Activated T-helper 2 cell treated with anti-CD3 and anti-CD28 coated beads, Interferon-gamma antibody, Interleukin-2, Interleukin-4, amounts not matched to agents 10 μg/mL and 5 μg/mL and 100 μg/mL, durations not matched to agents 14 hours and 24 hours and 36 hours (primary cell): ENCODE results near the gene SLC4A1. TPM values are rescaled to one million over a fixed set of nuclear protein-coding genes. Genes with fewer than 3 reads are reported as not detected.

ENCODE experiments used
- DNase-seq: peaks from one replicate; pipeline ENCODE4 v3.0.0; 2021; ENCODE audit warnings: low spot score
- H3K27ac Mint-ChIP-seq: one replicate; pipeline ENCODE4 v1.8.0; 2021; ENCODE audit warnings: mixed read lengths
- H3K27me3 Mint-ChIP-seq: one replicate; pipeline ENCODE4 v1.8.0; 2021; ENCODE audit warnings: low read depth, mixed read lengths
- H3K36me3 Mint-ChIP-seq: one replicate; pipeline ENCODE4 v1.8.0; 2021; ENCODE audit warnings: low read depth, mixed read lengths
- H3K4me1 Mint-ChIP-seq: one replicate; pipeline ENCODE4 v1.8.0; 2021; ENCODE audit warnings: low read depth, mixed read lengths
- H3K4me3 Mint-ChIP-seq: one replicate; pipeline ENCODE4 v1.8.0; 2021; ENCODE audit warnings: low read depth, mild to moderate bottlenecking, moderate library complexity, mixed read lengths
- H3K9me3 Mint-ChIP-seq: one replicate; pipeline ENCODE4 v1.8.0; 2021; ENCODE audit warnings: mixed read lengths
- intact Hi-C: fragments of 100-400 bp; cut with micrococcal nuclease; formaldehyde crosslinking; loops from one replicate; pipeline ENCODE4 v1.15.1; 2023
- total RNA-seq: library from RNA; stranded (reverse); gene quantifications from 2 replicates; pipeline ENCODE4 v1.2.3, GENCODE V29; 2022

The SLC4A1 gene
- total RNA-seq, 1 donor from 2014 or later: not detected

- intact Hi-C loops: no loop called here
- H3K4me3 Mint-ChIP-seq: no peak overlapping the region
- H3K27ac Mint-ChIP-seq: no peak overlapping the region
- peaks cover 5% of the 10 kb centered on the region for H3K27me3 Mint-ChIP-seq
- DNase-seq: no peak
- H3K36me3 Mint-ChIP-seq: no peaks in the 10 kb centered on the region
- peaks cover 11% of the 10 kb centered on the region for H3K4me1 Mint-ChIP-seq
- H3K9me3 Mint-ChIP-seq: no peaks in the 10 kb centered on the region
These were observed 11.9 kb upstream of the SLC4A1 start for GRCh38 chr17:44279666-44280391.

- Mint-ChIP-seq H3K36me3 (no peaks in the 10 kb centered on the region), H3K27me3 (peaks cover 5% of the 10 kb centered on the region), H3K4me1 (peaks cover 11% of the 10 kb centered on the region), H3K4me3 (no peak overlapping the region), H3K27ac (no peak overlapping the region), H3K9me3 (no peaks in the 10 kb centered on the region)
- intact Hi-C loops: no loop called here
- no peak for DNase-seq
These were observed 11.4 kb upstream of the SLC4A1 start for GRCh38 chr17:44279346-44279665.

GRCh38 chr17:44277976-44278375, 10.0 kb upstream of the SLC4A1 start:
- DNase-seq: no peak
- Mint-ChIP-seq H3K27ac (no peak overlapping the region), H3K27me3 (peaks cover 7% of the 10 kb centered on the region), H3K9me3 (no peaks in the 10 kb centered on the region), H3K4me1 (peaks cover 11% of the 10 kb centered on the region), H3K36me3 (no peaks in the 10 kb centered on the region), H3K4me3 (no peak overlapping the region)
- intact Hi-C loops: no loop called here

GRCh38 chr17:44273607-44274006, 5.7 kb upstream of the SLC4A1 start:
- H3K4me3 Mint-ChIP-seq: no peak overlapping the region
- no peaks in the 10 kb centered on the region for H3K4me1 Mint-ChIP-seq
- no peaks in the 10 kb centered on the region for H3K36me3 Mint-ChIP-seq
- H3K27me3 Mint-ChIP-seq: peaks cover 2% of the 10 kb centered on the region
- no peak for DNase-seq
- H3K9me3 Mint-ChIP-seq: no peaks in the 10 kb centered on the region
- intact Hi-C loops: no loop called here
- no peak overlapping the region for H3K27ac Mint-ChIP-seq

- Mint-ChIP-seq H3K4me3 (no peak overlapping the region), H3K4me1 (no peaks in the 10 kb centered on the region), H3K9me3 (no peaks in the 10 kb centered on the region), H3K27ac (no peak overlapping the region), H3K36me3 (no peaks in the 10 kb centered on the region), H3K27me3 (peaks cover 2% of the 10 kb centered on the region)
- no peak for DNase-seq
- intact Hi-C loops: no loop called here
These were observed 5.0 kb upstream of the SLC4A1 start for GRCh38 chr17:44272954-44273353.

DNA sequence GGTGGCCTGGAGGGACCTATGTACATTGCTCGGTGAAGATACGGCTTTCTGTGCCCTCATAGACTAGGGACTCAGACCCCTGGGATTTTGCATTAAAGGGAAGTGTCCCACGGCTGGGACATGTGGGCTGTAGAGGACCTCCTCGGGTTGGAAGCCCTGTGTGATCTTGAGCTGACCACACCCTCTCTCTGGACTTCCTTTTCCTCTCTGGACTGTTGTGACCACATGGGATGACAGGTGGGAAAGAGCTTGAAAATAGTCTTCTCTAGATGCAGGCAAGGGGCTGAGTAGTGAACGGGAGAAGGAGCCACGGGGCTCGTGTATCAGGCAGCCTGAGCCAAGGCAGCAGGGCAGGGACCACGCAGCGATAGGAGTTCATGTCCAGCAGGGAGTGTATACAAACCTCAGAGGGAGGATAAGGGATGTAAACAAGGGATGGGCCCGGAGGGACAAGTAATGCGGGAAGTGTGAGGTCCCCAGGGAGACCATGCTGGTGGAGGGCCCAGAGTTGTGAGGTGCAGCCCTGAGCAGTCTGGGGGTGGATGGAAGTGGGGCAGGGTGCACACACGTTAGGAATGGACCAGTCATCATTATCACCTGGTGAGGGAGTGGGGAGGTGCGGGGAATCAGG, 4.5 kb upstream of the SLC4A1 start:
- Mint-ChIP-seq H3K4me1 (no peaks in the 10 kb centered on the region), H3K9me3 (no peaks in the 10 kb centered on the region), H3K4me3 (no peak overlapping the region), H3K36me3 (no peaks in the 10 kb centered on the region), H3K27me3 (peaks cover 2% of the 10 kb centered on the region), H3K27ac (no peak overlapping the region)
- DNase-seq: no peak
- intact Hi-C loops: no loop called here

- no peak for DNase-seq
- H3K4me1 Mint-ChIP-seq: no peaks in the 10 kb centered on the region
- no peaks in the 10 kb centered on the region for H3K9me3 Mint-ChIP-seq
- intact Hi-C loops: no loop called here
- peaks cover 2% of the 10 kb centered on the region for H3K27me3 Mint-ChIP-seq
- H3K4me3 Mint-ChIP-seq: no peak overlapping the region
- H3K27ac Mint-ChIP-seq: no peak overlapping the region
- no peaks in the 10 kb centered on the region for H3K36me3 Mint-ChIP-seq
These were observed 1.8 kb upstream of the SLC4A1 start for GRCh38 chr17:44269535-44270240.

DNA sequence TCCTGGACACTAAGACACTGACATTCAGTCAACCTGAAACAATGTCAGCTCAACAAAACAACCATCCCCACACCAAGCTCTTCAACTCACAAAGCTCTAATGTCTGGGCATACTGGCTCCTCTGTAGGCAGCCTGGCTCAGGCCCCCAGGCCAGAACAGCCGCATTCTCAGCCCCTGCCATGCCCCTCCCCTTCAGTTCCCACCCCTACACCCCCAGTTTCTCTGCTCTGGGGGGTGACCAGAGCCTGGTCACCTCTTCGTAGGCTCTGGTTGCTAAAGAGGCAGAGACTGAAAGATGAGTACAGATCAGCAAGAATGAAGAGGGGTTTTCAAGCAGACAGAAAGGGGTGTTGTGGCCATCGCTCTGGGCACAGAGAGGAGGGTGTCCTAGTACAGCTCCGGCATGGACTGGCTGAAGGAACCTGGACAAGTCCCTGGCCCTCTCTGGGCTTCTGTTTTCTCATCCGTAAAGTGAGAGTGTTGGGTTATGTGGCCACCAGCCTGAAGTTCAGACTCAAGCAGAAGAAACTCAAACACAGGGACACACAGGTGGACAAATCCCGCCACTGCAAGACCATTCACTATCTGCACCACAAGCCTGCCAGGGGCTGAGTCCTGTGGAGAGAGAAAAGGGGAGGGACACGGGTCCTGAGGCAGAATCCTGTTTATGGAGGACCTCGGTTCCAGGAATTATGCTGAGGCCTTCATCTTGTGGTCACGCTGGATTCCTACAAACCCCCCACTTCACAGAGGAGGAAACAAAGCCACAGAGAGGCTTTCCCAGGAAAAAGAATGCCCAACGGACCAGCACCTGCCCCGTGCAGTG, 987 bp upstream of the SLC4A1 start:
- Mint-ChIP-seq H3K27ac (no peak overlapping the region), H3K9me3 (no peaks in the 10 kb centered on the region), H3K36me3 (no peaks in the 10 kb centered on the region), H3K27me3 (peaks cover under 1% of the 10 kb centered on the region), H3K4me1 (no peaks in the 10 kb centered on the region), H3K4me3 (no peak overlapping the region)
- no peak for DNase-seq
- intact Hi-C loops: no loop called here

- no peak overlapping the region for H3K4me3 Mint-ChIP-seq
These were observed 825 bp downstream of the SLC4A1 start for GRCh38 chr17:44267165-44267455.

DNA sequence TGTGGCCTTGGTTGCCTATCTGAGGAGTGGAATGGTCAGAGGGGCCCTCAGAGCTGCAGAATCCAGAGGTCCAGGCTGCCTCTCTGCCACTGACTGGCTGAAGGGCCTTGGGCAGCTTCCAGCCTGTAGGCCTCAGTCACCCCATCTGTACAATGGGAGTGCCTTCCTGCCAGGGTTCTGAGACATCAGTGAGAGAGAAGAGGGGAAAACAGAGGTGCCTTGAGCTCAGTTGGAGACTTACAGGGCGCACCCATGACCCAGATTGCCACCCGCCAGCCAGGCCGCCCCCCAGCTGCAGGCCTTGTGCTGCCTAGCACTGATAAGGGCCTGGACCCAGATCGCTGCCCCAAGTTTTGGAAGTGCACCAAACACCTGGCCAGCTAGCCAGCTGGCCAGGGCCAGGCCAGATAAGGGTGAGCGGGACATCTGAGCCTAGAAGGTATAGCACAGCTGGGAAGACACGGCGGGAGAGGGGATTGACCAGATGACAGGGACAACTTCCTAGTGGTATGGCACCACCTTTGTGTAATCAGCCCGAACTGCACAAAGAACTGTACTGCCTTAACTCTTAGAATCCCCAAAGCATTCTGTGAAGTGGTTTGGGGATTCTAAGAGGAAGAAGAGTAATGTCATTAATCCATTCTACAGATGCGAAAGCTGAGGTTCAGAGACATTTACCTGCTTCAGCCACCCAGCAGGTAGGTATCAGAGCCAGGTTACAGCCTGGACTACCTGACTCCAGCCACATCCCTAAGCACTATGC, 1.4 kb downstream of the SLC4A1 start:
- H3K9me3 Mint-ChIP-seq: no peaks in the 10 kb centered on the region
- no peak overlapping the region for H3K4me3 Mint-ChIP-seq
- DNase-seq: no peak
- no peak overlapping the region for H3K27ac Mint-ChIP-seq
- H3K36me3 Mint-ChIP-seq: no peaks in the 10 kb centered on the region
- no peaks in the 10 kb centered on the region for H3K27me3 Mint-ChIP-seq
- no peaks in the 10 kb centered on the region for H3K4me1 Mint-ChIP-seq
- intact Hi-C loops: no loop called here

More at GRCh38 chr17:44267165-44267455, 825 bp downstream of the SLC4A1 start:
- no peaks in the 10 kb centered on the region for H3K9me3 Mint-ChIP-seq
- no peak overlapping the region for H3K27ac Mint-ChIP-seq
- intact Hi-C loops: no loop called here
- H3K36me3 Mint-ChIP-seq: no peaks in the 10 kb centered on the region
- DNase-seq: no peak
- no peaks in the 10 kb centered on the region for H3K27me3 Mint-ChIP-seq
- no peaks in the 10 kb centered on the region for H3K4me1 Mint-ChIP-seq

DNA sequence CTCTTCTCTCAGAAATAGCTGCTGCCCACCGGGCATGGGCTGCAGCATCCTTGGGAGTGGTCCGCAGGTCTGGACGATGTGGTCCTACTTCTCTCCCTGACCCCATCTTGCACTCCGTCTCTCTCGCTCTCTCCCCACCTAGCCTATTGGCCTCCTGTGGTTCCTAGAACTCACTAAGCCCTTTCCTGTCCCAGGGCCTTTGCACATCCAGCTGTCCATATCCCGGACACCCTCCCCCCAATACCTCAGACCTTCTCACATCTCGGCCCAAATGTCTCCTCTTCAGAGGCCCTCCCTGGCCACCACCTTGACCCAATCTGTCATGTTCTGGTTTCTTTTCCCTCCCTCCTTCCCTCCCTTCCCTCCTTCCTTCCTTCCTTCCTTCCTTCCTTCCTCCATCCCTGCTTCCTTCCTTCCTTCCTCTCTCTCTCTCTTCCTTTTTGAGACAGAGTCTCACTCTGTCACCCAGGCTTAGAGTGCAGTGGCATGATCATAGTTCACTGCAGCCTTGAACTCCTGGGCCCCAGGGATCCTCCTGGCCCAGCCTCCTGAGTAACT, 4.5 kb downstream of the SLC4A1 start:
- H3K36me3 Mint-ChIP-seq: no peaks in the 10 kb centered on the region
- H3K27me3 Mint-ChIP-seq: no peaks in the 10 kb centered on the region
- no peaks in the 10 kb centered on the region for H3K4me1 Mint-ChIP-seq
- intact Hi-C loops: no loop called here
- H3K27ac Mint-ChIP-seq: no peak overlapping the region
- DNase-seq: no peak
- H3K4me3 Mint-ChIP-seq: no peak overlapping the region
- H3K9me3 Mint-ChIP-seq: no peaks in the 10 kb centered on the region

DNA sequence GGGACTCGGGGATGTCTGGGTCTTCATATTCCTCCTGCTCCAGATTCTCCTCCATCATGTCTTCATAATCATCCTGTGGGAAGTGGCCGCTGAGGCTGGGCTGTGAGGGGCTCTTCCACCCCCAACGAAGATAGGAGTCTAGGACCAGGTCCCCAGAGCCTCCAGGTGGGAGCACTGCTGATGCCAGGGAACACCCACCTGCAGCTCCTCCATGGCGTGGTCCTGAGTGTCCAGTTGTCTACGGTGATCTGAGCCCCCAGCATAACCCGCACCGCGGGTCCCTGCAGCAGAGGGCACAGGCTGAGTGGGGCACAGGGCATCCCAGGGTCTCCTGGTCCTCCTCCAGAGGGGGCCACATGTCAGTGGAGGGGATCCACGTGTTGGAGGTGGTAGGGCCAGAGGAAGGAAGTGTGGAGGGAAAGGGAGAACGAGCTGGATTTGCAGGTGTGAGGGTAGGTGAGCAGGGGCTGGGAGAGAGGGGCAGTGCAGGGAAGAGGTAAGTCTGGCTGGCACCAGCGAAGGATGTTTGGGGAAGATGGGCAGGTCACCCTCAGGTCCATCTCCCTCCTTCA, 5.2 kb downstream of the SLC4A1 start:
- Mint-ChIP-seq H3K27ac (no peak overlapping the region), H3K4me3 (no peak overlapping the region), H3K9me3 (no peaks in the 10 kb centered on the region), H3K27me3 (no peaks in the 10 kb centered on the region), H3K36me3 (no peaks in the 10 kb centered on the region), H3K4me1 (no peaks in the 10 kb centered on the region)
- intact Hi-C loops: no loop called here
- DNase-seq: no peak
